Stimulated activated naive CD8-positive, alpha-beta T cell treated with anti-CD3 and anti-CD28 coated beads, Interleukin-15, Interleukin-2, amounts not matched to agents 100 U/mL and 50 U/mL, for 24 hours (primary cell): ENCODE data around the gene HS1BP3.

Experiments
- ATAC-seq: fragments of 150-1000 bp; cut with Tn5 transposase; one replicate; pipeline ENCODE4 v1.10.0; 2021
- DNase-seq: peaks from one replicate; pipeline ENCODE4 v3.0.0; 2021

Gene HS1BP3

GRCh38 chr2:20570249-20570648 lies 80.6 kb downstream of the HS1BP3 start:
- ATAC-seq (no peak), DNase-seq (no peak)

GRCh38 chr2:20569464-20570223 lies 81.3 kb downstream of the HS1BP3 start:
- DNase-seq (no peak), ATAC-seq (no peak)

GRCh38 chr2:20568501-20569463 lies 82.1 kb downstream of the HS1BP3 start:
- ATAC-seq (no peak), DNase-seq (no peak)

GRCh38 chr2:20567926-20568179 lies 83.0 kb downstream of the HS1BP3 start:
- ATAC-seq (no peak), DNase-seq (no peak)
